NCI-H524 (cell line): ENCODE measurements around the gene AIG1.
"Not testable (repeated sequence)": the region's sequence is repeated elsewhere in the genome, so short reads cannot be mapped to it uniquely, and the experiment has no call there.

Experiments
- DNase-seq, 2 experiments: peaks; one replicate each; lab custom pipeline; 2025; lab: John Stamatoyannopoulos, UW

Gene AIG1, protein sequence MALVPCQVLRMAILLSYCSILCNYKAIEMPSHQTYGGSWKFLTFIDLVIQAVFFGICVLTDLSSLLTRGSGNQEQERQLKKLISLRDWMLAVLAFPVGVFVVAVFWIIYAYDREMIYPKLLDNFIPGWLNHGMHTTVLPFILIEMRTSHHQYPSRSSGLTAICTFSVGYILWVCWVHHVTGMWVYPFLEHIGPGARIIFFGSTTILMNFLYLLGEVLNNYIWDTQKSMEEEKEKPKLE

DNA sequence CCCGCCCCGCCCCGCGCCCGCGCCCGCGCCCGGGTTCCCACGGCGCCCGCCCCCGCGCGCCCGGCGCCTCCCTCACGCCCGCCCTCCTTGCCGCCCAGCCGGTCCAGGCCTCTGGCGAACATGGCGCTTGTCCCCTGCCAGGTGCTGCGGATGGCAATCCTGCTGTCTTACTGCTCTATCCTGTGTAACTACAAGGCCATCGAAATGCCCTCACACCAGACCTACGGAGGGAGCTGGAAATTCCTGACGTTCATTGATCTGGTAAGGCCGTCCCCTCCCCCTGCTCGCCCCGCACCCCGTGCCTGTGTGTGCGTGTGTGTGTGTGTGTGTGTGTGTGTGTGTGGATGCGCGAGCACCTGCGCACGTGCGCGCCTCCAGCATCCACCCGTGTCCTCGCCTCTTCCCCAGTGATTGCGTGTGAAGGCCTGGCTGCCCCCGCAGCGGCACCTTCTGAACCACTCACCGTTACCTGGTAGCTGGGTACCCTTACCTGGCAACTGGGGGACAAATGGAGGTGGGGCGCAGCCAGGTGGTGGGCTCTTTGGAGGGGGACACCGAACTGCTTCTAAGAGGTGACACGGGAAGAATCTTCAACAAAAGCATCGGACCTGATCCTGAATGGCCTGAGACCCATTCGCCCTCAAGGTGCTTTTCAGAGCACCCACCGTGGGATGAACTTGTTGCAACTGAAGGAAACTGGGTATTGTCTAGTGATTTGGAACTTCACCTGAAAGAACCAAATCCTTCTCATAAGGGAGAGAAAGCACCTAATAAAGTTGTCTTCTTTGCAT lies at the start of gene AIG1:
Gene AIG1, plus strand, starts transcription at position 84 of the 791 bp plus-strand sequence. Its CDS starts 37 bp downstream, at position 121.
- peak; percentile 24 to 72 for DNase-seq

DNA sequence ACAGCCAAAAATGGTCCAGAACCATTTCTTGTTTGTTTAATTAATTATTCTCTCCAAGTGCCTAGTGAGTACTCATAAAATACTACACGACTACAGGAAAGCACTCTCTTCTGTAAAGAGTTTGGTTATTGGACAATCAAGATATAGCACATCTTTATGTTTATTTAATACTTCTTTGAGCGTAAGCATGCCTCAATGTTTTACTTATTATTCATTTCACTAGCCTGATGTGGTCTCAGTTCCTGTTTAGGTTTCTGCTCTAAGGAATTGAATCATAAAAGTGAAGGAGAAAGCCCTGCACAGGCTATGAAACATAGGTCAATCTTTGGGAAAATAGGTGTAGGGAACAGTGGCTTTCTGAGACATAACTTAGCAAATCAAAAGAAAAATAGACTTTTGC lies 45.9 kb upstream of the AIG1 start:
- DNase-seq: no peak

DNA sequence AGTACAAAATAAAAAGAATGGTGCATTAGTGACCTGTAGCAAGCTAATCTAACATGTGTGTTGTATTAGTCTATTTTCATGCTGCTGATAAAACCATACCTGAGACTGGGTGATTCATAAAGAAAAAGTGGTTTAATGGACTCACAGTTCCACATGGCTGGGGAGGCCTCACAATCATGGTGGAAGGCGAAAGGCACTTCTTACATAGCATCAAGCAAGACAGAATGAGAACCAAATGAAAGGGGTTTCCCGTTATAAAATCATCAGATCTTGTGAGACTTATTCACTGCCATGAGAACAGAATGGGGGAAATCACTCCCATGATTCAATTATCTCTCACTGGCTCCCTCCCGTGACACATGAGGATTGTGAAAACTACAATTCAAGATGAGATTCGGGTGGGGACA lies 45.4 kb upstream of the AIG1 start:
- DNase-seq: no peak

DNA sequence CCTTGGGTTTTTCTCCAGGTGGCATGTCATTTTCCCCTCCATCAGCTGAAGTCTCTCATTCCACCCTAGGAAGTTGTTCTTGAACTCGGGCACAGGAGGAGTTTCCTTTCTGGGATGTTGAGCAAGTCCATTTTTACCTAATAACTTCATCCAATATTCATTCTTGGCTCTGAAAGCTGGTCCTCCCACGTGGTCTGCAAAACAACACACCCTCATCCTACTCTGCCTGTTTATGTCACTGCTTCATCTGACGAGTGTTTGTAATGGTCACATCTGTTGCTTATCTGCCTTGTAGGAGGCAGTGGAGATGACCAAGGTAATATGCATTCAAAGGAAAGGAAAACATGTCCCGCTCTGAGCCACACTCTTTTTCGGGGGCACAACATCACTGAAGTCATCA lies 41.7 kb upstream of the AIG1 start:
- no peak for DNase-seq

DNA sequence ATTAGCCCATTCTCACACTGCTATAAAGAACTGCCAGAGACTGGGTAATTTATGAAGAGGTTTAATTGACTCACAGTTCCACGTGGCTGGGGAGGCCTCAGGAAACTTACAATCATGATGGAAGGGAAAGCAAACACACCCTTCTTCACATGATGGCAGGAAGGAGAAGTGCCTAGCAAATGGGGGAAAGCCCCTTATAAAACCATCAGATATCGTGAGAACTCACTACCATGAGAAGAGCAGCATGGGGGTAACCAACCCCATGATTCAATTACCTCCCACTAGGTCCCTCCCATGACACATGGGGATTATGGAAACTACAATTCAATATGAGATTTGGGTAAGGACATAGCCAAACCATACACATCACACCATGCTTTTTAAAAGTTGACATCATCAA lies 39.8 kb upstream of the AIG1 start:
- DNase-seq: not testable (repeated sequence)

DNA sequence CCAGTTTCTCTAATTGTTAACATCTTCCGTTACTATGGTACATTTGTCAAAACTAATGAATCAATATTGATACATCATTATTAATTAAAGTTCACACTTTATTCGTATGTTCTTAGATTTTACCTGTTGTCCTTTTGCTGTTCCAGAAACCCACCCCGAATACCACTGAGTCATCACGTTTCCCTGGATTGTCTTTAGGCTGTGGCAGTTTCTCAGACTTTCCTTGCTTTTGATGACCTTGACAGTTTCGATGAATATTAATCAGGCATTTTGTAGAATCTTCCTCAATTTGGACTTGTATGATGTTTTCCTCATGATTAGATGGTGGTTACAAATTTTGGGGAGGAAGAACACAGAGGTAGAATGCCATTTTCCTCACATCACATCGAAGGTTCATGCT lies 39.1 kb upstream of the AIG1 start:
- DNase-seq: no peak

DNA sequence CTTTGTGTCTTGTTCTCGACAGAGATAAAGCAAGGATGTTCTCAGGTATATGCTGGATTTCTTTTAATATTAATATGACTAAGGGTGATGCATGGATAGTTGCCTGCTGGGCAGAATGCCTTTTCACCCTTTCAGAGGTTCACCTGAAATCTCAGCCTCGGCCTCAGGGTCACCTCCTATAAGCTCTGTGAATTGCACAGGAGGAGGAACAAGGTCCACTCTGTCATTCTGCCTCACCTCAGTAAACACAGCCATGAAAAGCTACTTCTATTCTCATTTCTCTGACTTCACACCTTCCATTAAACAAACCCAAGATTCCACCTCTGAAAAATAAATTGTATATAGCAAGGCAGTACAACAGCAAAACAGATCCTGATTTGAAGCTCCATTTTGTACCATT lies 38.1 kb upstream of the AIG1 start:
- no peak for DNase-seq

DNA sequence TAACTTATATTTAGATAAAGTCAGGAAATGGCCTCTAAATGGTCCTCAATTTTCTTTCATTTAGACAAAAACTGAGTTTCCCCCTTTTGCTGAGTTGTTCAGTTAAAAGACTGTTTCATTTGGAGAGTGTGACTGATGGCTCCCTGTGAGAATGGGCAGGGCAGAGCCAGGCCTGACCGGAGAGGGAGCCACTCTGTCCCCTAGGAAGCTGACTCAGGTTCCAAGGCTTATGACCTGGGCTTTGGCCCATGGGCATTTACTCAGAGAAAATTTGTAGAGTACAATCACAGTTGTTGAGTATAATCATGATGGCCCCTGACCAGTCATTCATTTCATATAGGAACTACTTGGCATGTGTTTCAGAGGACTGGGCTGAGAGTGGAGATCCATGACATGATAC lies 37.0 kb upstream of the AIG1 start:
- no peak for DNase-seq

DNA sequence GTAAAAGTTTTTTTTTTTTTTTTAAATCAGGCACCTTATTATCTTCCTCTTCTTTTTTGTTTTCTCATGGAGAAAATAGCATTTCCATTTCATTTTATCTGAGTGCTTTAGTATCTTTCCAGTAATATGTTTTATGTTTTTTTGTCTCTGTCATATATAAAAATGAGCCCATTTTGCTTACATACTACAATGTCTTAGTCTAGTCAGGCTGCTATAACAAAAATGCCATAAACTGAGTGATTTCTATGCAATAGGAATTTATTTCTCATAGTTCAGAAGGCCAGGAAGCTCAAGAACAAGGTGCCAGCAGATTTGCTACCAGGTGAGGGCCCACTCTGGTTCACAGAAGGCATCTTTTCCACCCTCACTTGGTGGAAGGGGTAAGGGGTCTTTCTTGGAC lies 35.7 kb upstream of the AIG1 start:
- DNase-seq: no peak

DNA sequence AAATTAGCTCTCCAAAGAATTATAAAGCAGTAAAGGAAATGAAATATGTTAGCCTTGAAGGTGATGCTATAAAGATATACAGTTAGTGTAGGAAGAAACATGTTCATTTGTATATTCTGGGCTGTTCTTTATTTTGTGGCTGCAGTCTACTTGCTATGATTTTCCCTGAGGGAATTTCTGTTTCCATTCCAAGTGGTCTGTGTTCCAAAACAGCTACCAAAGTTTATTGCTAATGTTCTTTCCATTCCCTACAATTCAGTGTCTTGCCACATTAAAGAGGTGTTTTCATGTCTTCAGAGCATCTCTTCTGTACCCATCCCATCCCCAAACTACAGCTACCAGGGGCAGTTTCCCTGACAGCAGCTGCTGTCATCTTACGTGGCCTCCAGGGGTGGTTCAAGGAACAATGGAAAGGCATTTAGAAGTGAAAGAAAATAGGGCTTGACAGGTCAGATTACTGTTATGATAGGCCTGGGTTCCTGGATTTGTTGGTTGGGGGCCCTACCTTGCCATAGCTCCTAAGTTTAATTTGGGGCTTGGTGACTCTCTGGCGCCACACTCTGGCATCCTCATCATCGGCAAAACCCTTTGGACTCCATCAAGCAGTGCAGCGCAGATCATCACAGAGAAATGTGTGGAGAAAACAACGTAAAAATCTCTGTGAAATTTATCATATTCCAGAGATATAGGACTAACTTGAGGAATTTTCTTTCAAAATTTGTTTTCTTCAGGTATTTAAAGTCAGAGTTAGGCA lies 33.8 kb upstream of the AIG1 start:
- DNase-seq: peak; percentile 18 to 26

DNA sequence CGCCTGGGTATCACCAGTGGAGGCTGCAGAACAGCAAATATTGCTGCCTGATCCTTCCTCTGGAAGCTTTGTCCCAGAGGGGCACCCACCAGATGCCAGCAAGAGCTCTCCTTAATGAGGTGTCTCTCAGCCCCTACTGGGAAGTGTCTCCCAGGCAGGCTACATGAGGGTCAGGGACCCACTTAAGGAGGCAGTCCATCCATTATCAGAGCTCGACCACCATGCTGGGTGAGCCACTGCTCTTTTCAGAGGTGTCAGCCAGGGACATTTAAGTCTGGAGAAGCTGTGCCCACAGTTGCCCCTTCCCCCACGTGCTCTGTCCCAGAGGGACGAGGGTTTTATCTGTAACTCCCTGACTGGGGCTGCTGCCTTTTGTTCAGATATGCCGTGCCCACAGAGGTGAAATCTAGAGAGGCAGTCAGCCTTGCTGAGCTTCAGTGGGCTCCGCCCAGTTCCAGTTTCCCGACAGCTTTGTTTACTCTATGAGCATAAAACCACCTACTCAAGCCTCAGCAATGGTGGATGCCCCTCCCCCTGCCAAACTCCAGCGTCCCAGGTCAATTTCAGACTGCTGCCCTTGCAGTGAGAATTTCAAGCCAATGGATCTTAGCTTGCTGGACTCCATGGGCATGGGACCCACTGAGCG lies 25.9 kb upstream of the AIG1 start:
- no peak for DNase-seq

DNA sequence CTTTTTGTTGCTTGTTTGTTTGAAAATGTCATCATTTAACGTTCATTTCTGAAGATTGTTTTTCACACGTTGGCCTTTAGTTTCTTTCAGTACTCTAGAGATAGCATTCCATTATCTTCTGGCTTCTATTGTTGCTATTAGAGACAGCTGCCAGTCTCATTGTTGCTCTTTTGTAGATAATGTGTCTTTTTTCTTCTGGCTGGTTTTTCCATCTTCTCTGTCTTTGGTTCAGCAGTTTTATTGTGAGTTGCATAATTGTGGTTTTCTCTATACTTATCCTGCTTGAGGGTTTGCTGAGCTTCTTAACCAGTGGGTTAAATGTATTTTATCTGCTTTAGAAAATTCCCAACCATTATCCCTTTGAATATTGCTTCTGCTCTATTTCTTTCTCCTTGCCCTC lies 23.2 kb upstream of the AIG1 start:
- DNase-seq: no peak

DNA sequence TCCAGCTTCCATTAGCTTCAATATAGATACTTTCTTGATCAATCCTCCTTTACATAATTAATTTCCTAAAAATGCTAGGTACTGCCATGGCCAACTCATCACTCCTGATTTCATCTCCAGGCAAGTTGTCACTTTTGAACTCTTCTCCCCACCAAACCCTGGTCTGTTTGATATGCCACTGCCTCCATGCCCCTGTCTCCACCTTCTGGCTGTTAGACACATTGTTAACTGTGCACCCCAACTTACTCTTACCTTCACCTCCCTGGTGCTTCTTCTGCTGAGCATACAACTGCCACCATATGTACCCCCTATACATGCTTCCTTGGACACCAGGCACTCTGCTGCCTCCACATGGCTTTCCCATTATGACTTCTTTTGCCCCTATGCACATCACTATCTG lies 21.9 kb upstream of the AIG1 start:
- DNase-seq: no peak

DNA sequence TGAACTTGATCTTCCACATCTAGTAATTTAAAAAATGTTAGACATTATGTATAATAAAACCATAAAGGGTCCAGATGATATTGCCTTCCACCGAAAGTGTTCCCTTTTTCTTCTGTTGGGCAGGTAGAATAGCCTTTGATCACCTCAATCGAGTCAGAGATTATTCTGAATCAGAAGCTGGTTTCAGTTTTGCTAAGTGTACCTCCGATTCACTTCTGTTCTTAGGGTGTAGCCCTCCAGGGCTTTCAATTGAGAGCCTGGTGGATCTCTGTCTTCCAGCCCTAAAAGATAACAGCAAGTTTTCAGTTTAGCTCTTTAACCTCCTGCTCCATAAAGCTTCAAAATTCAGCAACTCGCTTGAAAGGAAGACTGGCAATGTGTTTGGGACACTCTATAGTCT lies 21.1 kb upstream of the AIG1 start:
- DNase-seq: no peak

DNA sequence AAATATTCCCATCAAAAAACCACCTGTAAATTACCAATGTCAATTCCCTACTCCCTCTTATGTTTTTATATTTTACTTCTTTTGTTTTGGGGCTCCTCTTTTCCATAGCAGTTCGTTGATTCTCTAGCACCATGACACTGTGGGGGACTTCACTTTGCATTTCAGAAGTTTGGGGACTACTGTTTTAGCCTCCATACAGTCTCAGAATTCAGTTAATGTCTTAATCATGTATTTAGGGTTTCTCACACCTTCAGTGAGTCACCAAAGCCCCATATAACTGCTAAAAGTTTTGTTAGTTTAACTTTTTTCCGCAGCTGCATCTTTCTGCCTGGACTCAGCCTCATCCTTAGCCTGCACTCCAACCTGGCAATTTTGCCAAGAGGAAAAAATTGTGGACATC lies 20.7 kb upstream of the AIG1 start:
- no peak for DNase-seq

DNA sequence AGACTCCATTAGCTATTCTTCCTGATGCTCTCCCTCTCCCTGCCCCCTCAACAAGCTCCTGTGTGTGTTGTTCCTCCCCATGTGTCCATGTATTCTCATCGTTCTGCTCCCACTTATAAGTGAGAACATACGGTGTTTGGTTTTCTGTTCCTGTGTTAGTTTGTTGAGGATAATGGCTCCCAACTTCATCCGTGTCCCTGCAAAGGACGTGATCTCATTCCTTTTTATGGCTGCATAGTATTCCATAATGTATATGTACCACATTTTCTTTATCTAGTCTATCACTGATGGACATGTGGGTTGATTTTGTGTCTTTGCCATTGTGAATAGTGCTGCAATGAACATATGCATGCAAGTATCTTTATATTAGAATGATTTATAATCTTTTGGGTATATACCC lies 16.3 kb upstream of the AIG1 start:
- DNase-seq: not testable (repeated sequence)

DNA sequence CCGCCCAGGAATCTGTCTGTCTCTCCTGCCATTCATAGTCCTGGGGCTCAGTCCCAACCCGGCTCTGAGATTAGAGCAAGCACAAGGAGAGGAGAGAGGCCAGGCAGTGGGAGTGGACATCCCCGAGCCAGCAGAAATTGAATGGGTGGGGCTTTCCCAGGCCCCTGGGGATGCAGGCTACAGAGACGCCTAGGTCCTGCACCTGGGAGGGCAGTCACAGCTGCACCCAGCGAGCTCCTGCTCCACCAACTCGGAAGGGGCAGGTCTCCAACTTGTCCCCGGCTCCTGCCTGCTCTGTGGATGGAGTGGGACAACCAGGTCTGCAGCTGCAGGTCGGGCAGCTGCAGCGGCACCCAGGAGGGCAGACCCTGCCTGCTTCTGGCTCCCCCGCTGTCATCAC lies 11.1 kb upstream of the AIG1 start:
- no peak for DNase-seq

DNA sequence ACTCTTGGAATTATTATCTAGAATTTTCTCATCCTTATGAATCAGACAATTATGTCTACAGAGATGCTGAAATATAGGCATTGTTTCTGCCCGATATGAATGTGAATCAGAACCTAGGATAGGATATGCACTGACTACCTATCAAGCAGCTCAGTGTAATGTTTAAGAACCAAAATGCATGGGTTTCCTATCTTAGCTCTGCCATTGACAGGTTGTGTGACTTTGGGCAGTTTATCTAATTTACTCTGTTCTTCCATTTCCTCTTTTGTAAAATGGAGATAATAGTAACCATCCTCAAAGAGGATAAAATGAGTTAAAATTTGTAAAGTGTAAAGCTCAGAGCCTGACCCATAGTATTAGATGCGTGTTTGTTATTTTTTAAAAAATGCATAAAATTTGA lies 10.2 kb upstream of the AIG1 start:
- no peak for DNase-seq

DNA sequence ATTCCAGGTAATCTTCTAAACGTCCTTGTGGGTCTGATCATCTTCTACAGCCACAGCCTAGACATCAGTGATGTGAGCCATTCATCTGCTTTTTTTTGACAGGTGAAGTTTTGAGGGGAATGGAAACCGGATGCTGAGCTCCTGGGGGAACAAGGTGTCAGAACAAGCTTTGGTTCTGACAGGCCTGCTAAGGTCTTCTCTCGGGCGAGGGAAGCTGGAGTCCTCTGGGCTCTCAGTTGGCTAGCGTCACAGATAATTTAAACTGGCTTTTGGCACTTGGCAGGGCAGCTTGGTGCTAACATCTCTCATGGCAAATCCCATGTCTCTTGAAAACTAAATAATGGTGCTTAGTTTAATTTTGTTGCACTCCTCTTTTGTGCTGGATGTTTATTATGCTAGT lies 8.4 kb upstream of the AIG1 start:
- DNase-seq: no peak

DNA sequence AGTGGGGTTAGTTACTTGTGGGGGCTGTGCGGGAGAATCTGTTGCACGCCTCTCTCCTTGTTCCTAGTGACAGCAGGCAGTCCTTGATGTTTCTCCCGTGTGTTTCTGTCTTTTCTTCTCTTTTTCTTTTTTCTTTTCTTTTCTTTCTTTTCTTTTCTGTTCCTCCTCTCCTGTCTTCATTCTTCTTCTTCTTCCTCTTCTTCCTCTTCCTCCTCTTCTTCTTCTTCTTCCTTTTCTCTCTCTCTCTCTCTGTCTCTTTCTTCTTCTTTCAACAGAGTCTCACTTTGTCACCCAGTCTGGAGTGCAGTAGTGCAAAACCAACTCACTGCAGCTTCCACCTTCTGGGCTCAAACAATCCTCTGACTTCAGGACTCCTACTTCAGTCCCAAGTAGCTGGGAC lies 6.8 kb upstream of the AIG1 start:
- no peak for DNase-seq

DNA sequence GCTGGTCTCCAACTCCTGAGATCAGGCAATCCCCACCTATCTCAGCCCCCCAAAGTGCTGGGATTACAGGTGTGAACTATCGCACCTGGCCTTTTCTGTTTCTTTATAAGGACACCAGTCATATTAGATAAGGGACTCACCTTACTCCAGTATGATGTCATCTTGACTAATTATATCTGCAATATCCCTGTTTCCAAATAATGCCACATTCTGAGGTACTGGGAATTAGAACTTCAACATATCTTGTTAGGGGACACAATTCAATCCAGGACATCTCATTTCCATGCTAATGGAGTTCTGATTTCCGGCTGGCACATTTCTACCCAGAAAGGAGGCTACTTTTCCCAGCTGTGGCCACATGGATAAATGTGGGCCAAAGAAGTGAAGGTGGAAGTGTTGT lies 6.4 kb upstream of the AIG1 start:
- DNase-seq: no peak

DNA sequence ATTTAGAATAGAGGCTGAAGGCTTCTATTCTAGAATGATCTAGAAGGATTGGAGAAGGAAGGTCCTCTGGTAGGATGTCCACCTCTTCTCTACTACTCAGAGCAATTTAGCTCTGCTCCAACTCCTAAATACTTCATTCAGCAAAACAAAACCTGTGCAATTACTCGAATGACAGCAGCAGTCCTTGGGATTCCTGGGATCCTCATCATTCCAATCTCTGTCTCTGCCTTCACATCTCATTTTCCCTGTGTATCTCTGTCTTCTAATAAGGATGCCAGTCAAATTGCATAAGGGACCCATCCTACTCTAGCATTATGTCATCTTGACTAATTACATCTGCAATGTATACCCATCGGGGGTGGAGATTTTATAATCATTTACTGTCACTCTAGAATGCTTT lies 5.5 kb upstream of the AIG1 start:
- no peak for DNase-seq

DNA sequence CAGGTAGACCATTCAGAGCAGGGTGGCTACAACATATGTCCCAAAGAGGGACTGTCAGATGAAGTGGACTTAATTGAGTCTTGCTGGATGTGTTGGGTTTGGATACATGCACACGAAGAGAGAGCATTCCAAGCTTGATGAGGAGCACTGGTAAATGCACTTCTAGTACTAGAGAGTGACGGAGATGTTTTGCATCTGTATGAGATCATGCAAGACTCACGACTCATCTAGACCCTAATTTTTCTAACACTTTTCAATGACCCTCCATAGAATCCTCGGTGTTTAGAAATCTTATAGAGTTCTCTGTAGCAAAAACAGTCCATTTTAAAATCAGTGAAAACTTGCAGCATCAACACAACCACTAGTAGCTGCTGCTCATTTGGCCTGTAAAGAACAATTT lies 4.8 kb upstream of the AIG1 start:
- no peak for DNase-seq
